Peyer's patch (tissue), 4 donors: Measurements from ENCODE around the gene TIMM17A.

Experiments used
- CTCF ChIP-seq, 6 experiments: fragments of 450-650 bp in 4 of 6; fragments of 200-600 bp in 2 of 6; sonication (generic) in 1 of 6; IDR thresholded peaks; one replicate each; pipeline ENCODE4 v1.5.1; 2017 to 2019; ENCODE audit warnings: antibody characterized with exemption in 6 of 6, mild to moderate bottlenecking in 3 of 6, moderate library complexity in 1 of 6
- POLR2A ChIP-seq, 2 donors: fragments of 450-650 bp; IDR thresholded peaks; one replicate each; pipeline ENCODE4 v1.5.1; 2017; ENCODE audit warnings: antibody characterized with exemption in 2 of 2, mild to moderate bottlenecking in 2 of 2, moderate library complexity in 2 of 2

GRCh38 chr1:201921952-201922558 lies 33.2 kb upstream of the TIMM17A start:
- TF ChIP-seq CTCF (IDR thresholded peaks at IDR 0.05) (no peak), POLR2A (IDR thresholded peaks at IDR 0.05) (no peak)
